K562 (cell line): ENCODE results near the gene GHR. TPM values are rescaled to one million over a fixed set of nuclear protein-coding genes. Genes with fewer than 3 reads are reported as not detected.

ENCODE experiments used
- ATAC-seq: fragments of 200-7000 bp; cut with Tn5 transposase; 3 replicates; pipeline ENCODE4 v1.9.1; 2020; ENCODE audit warnings: moderate library complexity
- BruUV-seq: library from RNA; stranded (reverse); fragments of 400-500 nt; replicated peaks from 2 replicates; lab custom pipeline; 2021; lab: Mats Ljungman, UMichigan
- CTCF ChIA-PET: fragments of 300-600 bp; formaldehyde crosslinking; extraction: SDS; loops from one replicate; lab custom pipeline; 2021; ENCODE audit warnings: low intra/inter-chr PET ratio; lab: Yijun Ruan, JAX
- POLR2A ChIA-PET: fragments of 300-600, 350-650 bp; sonication (Branson Sonifier 250); formaldehyde crosslinking; extraction: SDS; loops from one replicate; lab custom pipeline; 2021; ENCODE audit warnings: antibody characterized with exemption, inconsistent platforms; lab: Yijun Ruan, JAX
- DNase-seq, 4 experiments: peaks; one replicate each; pipeline versions ENCODE4 v3.0.0 to v3.0.0-alpha.2; 2011 to 2018; ENCODE audit warnings: low spot score in 3 of 4, mixed read lengths in 3 of 4; ENCODE audit errors: extremely low read depth in 1 of 4
- FAIRE-seq: peaks from 2 replicates; lab custom pipeline; 2011; peaks lifted over from hg19 to GRCh38; lab: Jason Lieb, UNC
- H2AFZ ChIP-seq: 2 replicates; pipeline ENCODE4 v1.6.0; 2011; ENCODE audit warnings: low read depth, low read length, control low read depth, inconsistent platforms
- H3K27ac ChIP-seq: fragments of 200-600 bp; 3 replicates; pipeline ENCODE4 v1.8.0; 2011; ENCODE audit warnings: low read depth, mild to moderate bottlenecking, control low read depth, inconsistent platforms, low read length, moderate library complexity, mixed read lengths; ENCODE audit errors: extremely low read depth
- H3K27me3 ChIP-seq, 2 experiments: fragments of 300-600 bp in 1 of 2; 2 replicates in 1 of 2; 3 replicates in 1 of 2; pipeline versions ENCODE4 v1.6.0 to v1.8.0; 2011; ENCODE audit warnings: inconsistent platforms in 2 of 2, low read length in 2 of 2, mild to moderate bottlenecking in 1 of 2, mixed read lengths in 1 of 2, moderate library complexity in 1 of 2; ENCODE audit not compliant: control insufficient read depth in 2 of 2, insufficient read depth in 2 of 2
- H3K36me3 ChIP-seq: fragments of 300-600 bp; 3 replicates; pipeline ENCODE4 v1.8.0; 2011; ENCODE audit warnings: mild to moderate bottlenecking, low read length, inconsistent platforms; ENCODE audit not compliant: control insufficient read depth, insufficient read depth
- H3K4me1 ChIP-seq, 2 experiments: fragments of 200-600 bp in 1 of 2; replicated peaks in 1 of 2; 2 replicates in 1 of 2; 3 replicates in 1 of 2; pipeline versions ENCODE4 v1.5.1 to v1.8.0; 2011; ENCODE audit warnings: inconsistent platforms in 2 of 2, low read length in 2 of 2, mild to moderate bottlenecking in 1 of 2, mixed read lengths in 1 of 2, moderate library complexity in 1 of 2; ENCODE audit not compliant: control insufficient read depth in 2 of 2, insufficient read depth in 2 of 2
- H3K4me2 ChIP-seq: 2 replicates; pipeline ENCODE4 v1.6.1; 2011; ENCODE audit warnings: low read length, control low read depth, inconsistent platforms, mixed read lengths; ENCODE audit not compliant: insufficient read depth
- H3K4me3 ChIP-seq: fragments of 200-600 bp; sonication (generic), shearing (Covaris generic); 2 replicates; pipeline ENCODE4 v1.5.1; 2016; ENCODE audit warnings: control low read depth, inconsistent platforms
- H3K79me2 ChIP-seq: fragments of 200-600 bp; 3 replicates; pipeline ENCODE4 v1.8.0; 2011; ENCODE audit warnings: low read length, inconsistent platforms; ENCODE audit not compliant: control insufficient read depth, insufficient read depth
- H3K9ac ChIP-seq, 2 experiments: 2 replicates each; pipeline versions ENCODE4 v1.6.0 to v1.6.1; 2011; ENCODE audit warnings: low read depth in 2 of 2, low read length in 2 of 2, control low read depth in 1 of 2, inconsistent platforms in 1 of 2, mild to moderate bottlenecking in 1 of 2, mixed read lengths in 1 of 2; ENCODE audit not compliant: insufficient read depth in 1 of 2
- H3K9me1 ChIP-seq: one replicate; pipeline ENCODE4 v1.6.0; 2011; ENCODE audit warnings: inconsistent platforms, mild to moderate bottlenecking, low read length, moderate library complexity; ENCODE audit not compliant: control insufficient read depth, insufficient read depth
- H3K9me3 ChIP-seq: replicated peaks from 2 replicates; pipeline ENCODE4 v1.5.1; 2011; ENCODE audit warnings: low read depth, low read length, inconsistent platforms; ENCODE audit not compliant: control insufficient read depth, insufficient read depth
- H4K20me1 ChIP-seq: replicated peaks from 2 replicates; pipeline ENCODE4 v1.6.1; 2011; ENCODE audit warnings: low read length, inconsistent platforms, mixed read lengths; ENCODE audit not compliant: control insufficient read depth, insufficient read depth
- BRCA1 ChIP-seq, 2 experiments: fragments of 450-650 bp in 1 of 2; sonication (generic) in 1 of 2; formaldehyde crosslinking in 1 of 2; IDR thresholded peaks; 2 replicates each; pipeline versions ENCODE4 v1.5.0 to v1.6.1; 2017 to 2020; ENCODE audit warnings: mild to moderate bottlenecking in 1 of 2, missing genetic modification reagents in 1 of 2
- HCFC1 ChIP-seq: IDR thresholded peaks from 2 replicates; pipeline ENCODE4 v1.6.1; 2012; ENCODE audit warnings: low read depth, low read length, improper control_type of control experiment
- JUN ChIP-seq, 2 experiments: sonication (generic) in 1 of 2; formaldehyde crosslinking in 1 of 2; IDR thresholded peaks; 2 replicates each; pipeline versions ENCODE4 v1.6.1 to v1.8.0; 2012 to 2022; ENCODE audit warnings: borderline replicate concordance in 2 of 2, mild to moderate bottlenecking in 2 of 2, improper control_type of control experiment in 1 of 2, low read depth in 1 of 2, low read length in 1 of 2, missing genetic modification reagents in 1 of 2
- NFIX ChIP-seq: fragments of 250-450 bp; sonication (Bioruptor Pico); IDR thresholded peaks from 2 replicates; pipeline ENCODE4 v1.4.0; 2020; ENCODE audit warnings: low read depth, mild to moderate bottlenecking, moderate library complexity
- NFXL1 ChIP-seq: fragments of 450-650 bp; formaldehyde crosslinking; IDR thresholded peaks from 2 replicates; pipeline ENCODE4 v1.4.0; 2021; ENCODE audit warnings: mild to moderate bottlenecking
- PHB2 ChIP-seq: fragments of 450-650 bp; IDR thresholded peaks from 2 replicates; pipeline ENCODE4 v1.6.1; 2017; ENCODE audit warnings: low read depth
- PTBP1 ChIP-seq: fragments of 200-400 bp; formaldehyde crosslinking; IDR thresholded peaks from 2 replicates; pipeline ENCODE4 v1.6.1; 2017; ENCODE audit warnings: low read depth, low read length
- ZKSCAN3 ChIP-seq: fragments of 250-450 bp; sonication (Bioruptor Pico); IDR thresholded peaks from 2 replicates; pipeline ENCODE4 v1.4.0; 2020
- ZNF507 ChIP-seq: conservative IDR thresholded peaks from 2 replicates; pipeline ENCODE4 v1.6.1; 2017; ENCODE audit warnings: missing genetic modification characterization, missing compliant biosample characterization
- WGBS: fragments of 100-300 bp; shearing (Covaris generic); methylation state at CpG from one replicate; pipeline ENCODE4 v1.1.6; 2016; ENCODE audit warnings: low coverage, mixed read lengths; ENCODE audit not compliant: insufficient coverage; ENCODE audit errors: missing lambda C conversion rate; 5-methylcytosine and 5-hydroxymethylcytosine counted together
- in situ Hi-C: fragments of 300-500 bp; cut with MboI; formaldehyde crosslinking; loops from 4 replicates; pipeline ENCODE4 v1.15.0; 2018; ENCODE audit warnings: inconsistent platforms, mixed read lengths
- intact Hi-C: fragments of 100-400 bp; cut with micrococcal nuclease; formaldehyde crosslinking; loops from 2 replicates; pipeline ENCODE4 v1.14.2; 2022
- polyA plus RNA-seq, 8 experiments: library from polyadenylated mRNA; depleted of rRNA in 4 of 8; stranded (reverse) in 5 of 8; unstranded in 3 of 8; fragments of >200 nt; fragmentation: Nextera tagmentation in 2 of 8; fragmentation: Illumina TruSeq in 1 of 8; extraction: Ambion mirVana in 2 of 8; extraction: Trizol in 1 of 8; gene quantifications; 2 replicates each; pipeline versions ENCODE4 v1.2.1 to v1.2.3, GENCODE V29; 2011 to 2014; ENCODE audit warnings: inconsistent platforms in 1 of 8, missing spikeins in 1 of 8
- total RNA-seq, 7 experiments: library from RNA; depleted of rRNA in 6 of 7; stranded (reverse); fragments of >200 nt in 6 of 7; fragmentation: Illumina TruSeq in 2 of 7; extraction: Trizol in 2 of 7; gene quantifications; 2 replicates each; pipeline versions ENCODE4 v1.2.1 to v1.2.3, GENCODE V29; 2011 to 2021; ENCODE audit warnings: low replicate concordance in 1 of 7
- TF ChIP-seq, protein P1 (sequence below): fragments of 450-650 bp; IDR thresholded peaks from 2 replicates; pipeline ENCODE4 v1.6.1; 2016; ENCODE audit warnings: borderline replicate concordance
- TF ChIP-seq, protein P2 (sequence below): fragments of 250-450 bp; sonication (Bioruptor Pico); IDR thresholded peaks from 2 replicates; pipeline ENCODE4 v1.8.0; 2021; ENCODE audit warnings: moderate library complexity, mild to moderate bottlenecking, inconsistent platforms
- TF ChIP-seq, protein P3 (sequence below): sonication (generic); formaldehyde crosslinking; IDR thresholded peaks from 2 replicates; pipeline ENCODE4 v1.8.0; 2022; ENCODE audit warnings: mild to moderate bottlenecking, low read depth, missing genetic modification reagents
- TF ChIP-seq, protein P4 (sequence below), 3 experiments: fragments of 200-800 bp in 1 of 3; sonication (Bioruptor generic) in 1 of 3; sonication (generic) in 1 of 3; formaldehyde crosslinking in 1 of 3; IDR thresholded peaks; 2 replicates each; pipeline versions ENCODE4 v1.6.1 to v1.8.0; 2016 to 2022; ENCODE audit warnings: mild to moderate bottlenecking in 2 of 3, missing compliant biosample characterization in 2 of 3, missing genetic modification characterization in 2 of 3, missing genetic modification reagents in 1 of 3

Gene GHR
- total and polyA plus RNA-seq, 9 of the 15 experiments (the other 6 are each of a cell fraction or from before 2014, with no cell fraction given): 0.01 to 0.13 (median 0.07) TPM; not detected in 5

DNA sequence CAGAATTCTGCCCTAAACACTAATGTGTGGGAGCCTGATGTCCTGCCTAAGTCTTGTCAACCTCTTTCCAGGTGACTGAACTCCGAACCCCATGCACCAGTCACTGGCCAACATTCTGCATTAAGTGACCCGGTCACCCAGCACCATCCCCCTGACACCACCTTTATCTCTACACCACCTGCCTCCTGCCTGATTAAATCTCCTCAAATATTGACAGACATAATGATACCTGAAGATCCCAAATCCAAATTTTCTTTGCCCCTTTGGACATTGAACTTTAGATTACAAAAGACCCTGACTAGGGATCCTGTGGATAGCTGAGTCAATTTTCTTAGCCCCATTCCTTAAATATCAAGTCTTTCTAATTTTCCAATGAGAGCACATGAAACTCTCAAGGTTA, 150.1 kb downstream of the GHR start:
- WGBS: 0% methylated on average over 2 of the region's 2 CpGs
- in situ Hi-C loops: no loop called here
- POLR2A ChIA-PET: interaction anchor here (0.9 kb wide), 1 partner anchor 8 kb away, joined by 5 read pairs; no protein-coding TSS in a partner anchor
- Histone ChIP-seq H2AFZ (no peak overlapping the region), H3K79me2 (no peaks in the 10 kb centered on the region), H3K9me3 (no peaks in the 10 kb centered on the region)
- TF ChIP-seq PHB2 (no peak), ZKSCAN3 (CRISPR knock-in tag) (no peak), ZNF507 (tag) (no peak), NFIX (CRISPR knock-in tag) (no peak), HCFC1 (no peak), JUN (IDR thresholded peaks at IDR 0.05; ENCODE audit: borderline replicate concordance, low read depth, low read length) (no peak), JUN (CRISPR knock-in tag; IDR thresholded peaks at IDR 0.05; ENCODE audit: borderline replicate concordance) (no peak), PTBP1 (no peak), BRCA1 (IDR thresholded peaks at IDR 0.05) (no peak), BRCA1 (CRISPR knock-in tag; IDR thresholded peaks at IDR 0.05) (no peak), NFXL1 (CRISPR knock-in tag) (no peak)
- TF ChIP-seq, protein P1, sequence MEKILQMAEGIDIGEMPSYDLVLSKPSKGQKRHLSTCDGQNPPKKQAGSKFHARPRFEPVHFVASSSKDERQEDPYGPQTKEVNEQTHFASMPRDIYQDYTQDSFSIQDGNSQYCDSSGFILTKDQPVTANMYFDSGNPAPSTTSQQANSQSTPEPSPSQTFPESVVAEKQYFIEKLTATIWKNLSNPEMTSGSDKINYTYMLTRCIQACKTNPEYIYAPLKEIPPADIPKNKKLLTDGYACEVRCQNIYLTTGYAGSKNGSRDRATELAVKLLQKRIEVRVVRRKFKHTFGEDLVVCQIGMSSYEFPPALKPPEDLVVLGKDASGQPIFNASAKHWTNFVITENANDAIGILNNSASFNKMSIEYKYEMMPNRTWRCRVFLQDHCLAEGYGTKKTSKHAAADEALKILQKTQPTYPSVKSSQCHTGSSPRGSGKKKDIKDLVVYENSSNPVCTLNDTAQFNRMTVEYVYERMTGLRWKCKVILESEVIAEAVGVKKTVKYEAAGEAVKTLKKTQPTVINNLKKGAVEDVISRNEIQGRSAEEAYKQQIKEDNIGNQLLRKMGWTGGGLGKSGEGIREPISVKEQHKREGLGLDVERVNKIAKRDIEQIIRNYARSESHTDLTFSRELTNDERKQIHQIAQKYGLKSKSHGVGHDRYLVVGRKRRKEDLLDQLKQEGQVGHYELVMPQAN: no peak
- TF ChIP-seq, protein P2, sequence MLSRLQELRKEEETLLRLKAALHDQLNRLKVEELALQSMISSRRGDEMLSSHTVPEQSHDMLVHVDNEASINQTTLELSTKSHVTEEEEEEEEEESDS (CRISPR knock-in tag): no peak
- TF ChIP-seq, protein P3, sequence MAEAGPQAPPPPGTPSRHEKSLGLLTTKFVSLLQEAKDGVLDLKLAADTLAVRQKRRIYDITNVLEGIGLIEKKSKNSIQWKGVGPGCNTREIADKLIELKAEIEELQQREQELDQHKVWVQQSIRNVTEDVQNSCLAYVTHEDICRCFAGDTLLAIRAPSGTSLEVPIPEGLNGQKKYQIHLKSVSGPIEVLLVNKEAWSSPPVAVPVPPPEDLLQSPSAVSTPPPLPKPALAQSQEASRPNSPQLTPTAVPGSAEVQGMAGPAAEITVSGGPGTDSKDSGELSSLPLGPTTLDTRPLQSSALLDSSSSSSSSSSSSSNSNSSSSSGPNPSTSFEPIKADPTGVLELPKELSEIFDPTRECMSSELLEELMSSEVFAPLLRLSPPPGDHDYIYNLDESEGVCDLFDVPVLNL (CRISPR knock-in tag): no peak
- TF ChIP-seq, protein P4, sequence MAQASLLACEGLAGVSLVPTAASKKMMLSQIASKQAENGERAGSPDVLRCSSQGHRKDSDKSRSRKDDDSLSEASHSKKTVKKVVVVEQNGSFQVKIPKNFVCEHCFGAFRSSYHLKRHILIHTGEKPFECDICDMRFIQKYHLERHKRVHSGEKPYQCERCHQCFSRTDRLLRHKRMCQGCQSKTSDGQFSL (CRISPR knock-in tag; IDR thresholded peaks at IDR 0.05): no peak
- TF ChIP-seq, protein P4 (tag; IDR thresholded peaks at IDR 0.05): no peak
- TF ChIP-seq, all 486 proteins: peak for 0
- no peaks in the 10 kb centered on the region for H3K4me1 ChIP-seq
- DNase-seq (no peak), ATAC-seq (no peak), FAIRE-seq (no peak)
- H3K9ac ChIP-seq: no peak overlapping the region
- BruUV-seq: no TSS peak
- H3K9me1 ChIP-seq: no peaks in the 10 kb centered on the region
- no peak overlapping the region for H3K27ac ChIP-seq
- H3K4me2 ChIP-seq: no peak overlapping the region
- no peaks in the 10 kb centered on the region for H3K36me3 ChIP-seq
- H3K4me3 ChIP-seq: no peak overlapping the region
- no peaks in the 10 kb centered on the region for H4K20me1 ChIP-seq
- intact Hi-C loops: no loop called here
- H3K27me3 ChIP-seq: 0 out of 5 replicates have a peak, but pooled peaks cover 0 to 4% of the 10 kb centered on the region in 2 experiments
- CTCF ChIA-PET: no interaction called here
